ACHN (cell line): ENCODE results near the gene TBK1.
"Not testable (repeated sequence)": the region's sequence is repeated elsewhere in the genome, so short reads cannot be mapped to it uniquely, and the experiment has no call there.

Experiments used
- DNase-seq: peaks from one replicate; pipeline ENCODE4 v3.0.0-alpha.2; 2015
- in situ Hi-C: cut with HindIII; loops from 2 replicates; pipeline ENCODE4 v1.10.0; 2017; ENCODE audit warnings: low sequenced_read_pairs, low pct_ligation_motif_present, low pct_unique_long_range_greater_than_20kb

Gene TBK1

DNA sequence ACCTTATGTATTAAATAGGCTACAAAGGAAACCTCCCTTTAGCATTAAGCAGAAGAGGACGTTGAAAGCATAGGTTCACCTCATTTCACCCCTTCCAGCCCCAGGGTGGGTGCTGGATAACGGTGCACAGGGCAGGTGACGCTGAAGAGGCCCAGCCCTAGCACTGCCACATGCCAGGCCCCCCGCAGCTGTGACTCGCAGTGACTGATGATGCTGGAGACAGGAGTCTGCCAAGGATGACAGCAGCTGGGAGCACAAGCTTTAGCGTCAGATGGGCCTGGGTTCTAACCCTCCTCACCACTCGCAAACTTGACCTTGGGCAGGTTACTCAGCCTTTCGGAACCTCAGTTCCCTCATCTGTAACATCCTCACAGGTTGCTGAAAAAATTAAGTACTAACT lies 76.7 kb downstream of the TBK1 start:
- DNase-seq, result no peak
- in situ Hi-C loops, result no loop called here

DNA sequence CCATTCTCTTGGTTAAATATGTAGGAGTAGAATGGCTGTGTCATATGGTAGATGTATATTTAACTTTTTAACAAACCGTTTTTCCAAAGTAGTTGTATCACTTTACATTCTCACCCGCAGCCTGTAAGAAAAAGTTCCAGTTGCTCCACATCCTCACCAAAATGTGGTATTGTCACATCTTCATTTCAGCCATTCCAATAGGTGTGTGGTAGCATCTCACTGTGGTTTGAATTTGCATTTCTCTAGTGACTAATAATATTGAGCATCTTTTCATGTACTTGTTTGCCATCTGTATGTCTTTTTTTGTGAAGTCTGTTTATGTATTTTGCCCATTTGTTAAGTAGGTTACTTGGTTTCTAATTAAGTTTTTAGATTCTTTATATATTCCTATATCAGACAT lies 78.6 kb downstream of the TBK1 start:
- no peak for DNase-seq
- in situ Hi-C loops, result no loop called here

DNA sequence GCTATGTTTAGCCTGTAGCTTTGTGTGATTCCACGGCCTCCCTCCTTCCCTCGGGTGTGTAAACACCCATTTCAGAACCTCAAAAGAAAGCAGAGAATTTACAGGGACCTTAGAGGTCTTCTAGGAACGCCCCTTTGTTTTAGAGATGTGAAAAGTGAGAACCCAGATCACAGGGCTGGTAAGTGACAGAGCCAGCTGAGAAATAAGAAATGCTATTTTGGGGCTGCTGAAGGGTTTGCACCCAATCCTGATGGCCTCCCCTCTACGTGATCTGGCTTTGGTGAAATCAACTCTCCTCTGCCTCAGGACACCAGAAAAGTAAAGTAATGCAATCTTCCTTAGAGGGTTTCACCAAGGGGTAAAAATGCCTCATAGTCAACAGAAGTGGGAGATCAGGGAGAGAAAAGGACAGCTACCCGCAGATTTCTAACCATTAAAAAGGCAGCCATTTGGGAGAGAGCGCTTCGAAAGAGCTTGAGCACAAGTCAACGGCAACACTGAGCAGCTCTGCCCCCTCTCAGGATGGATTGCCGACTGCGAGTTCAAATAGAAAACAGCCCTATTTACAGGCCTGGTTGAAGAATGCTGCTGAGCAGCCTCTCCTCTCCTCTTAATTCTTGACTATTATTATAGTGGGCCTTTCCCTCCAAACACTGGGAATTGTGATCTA lies 79.9 kb downstream of the TBK1 start:
- no peak for DNase-seq
- in situ Hi-C loops, result no loop called here

DNA sequence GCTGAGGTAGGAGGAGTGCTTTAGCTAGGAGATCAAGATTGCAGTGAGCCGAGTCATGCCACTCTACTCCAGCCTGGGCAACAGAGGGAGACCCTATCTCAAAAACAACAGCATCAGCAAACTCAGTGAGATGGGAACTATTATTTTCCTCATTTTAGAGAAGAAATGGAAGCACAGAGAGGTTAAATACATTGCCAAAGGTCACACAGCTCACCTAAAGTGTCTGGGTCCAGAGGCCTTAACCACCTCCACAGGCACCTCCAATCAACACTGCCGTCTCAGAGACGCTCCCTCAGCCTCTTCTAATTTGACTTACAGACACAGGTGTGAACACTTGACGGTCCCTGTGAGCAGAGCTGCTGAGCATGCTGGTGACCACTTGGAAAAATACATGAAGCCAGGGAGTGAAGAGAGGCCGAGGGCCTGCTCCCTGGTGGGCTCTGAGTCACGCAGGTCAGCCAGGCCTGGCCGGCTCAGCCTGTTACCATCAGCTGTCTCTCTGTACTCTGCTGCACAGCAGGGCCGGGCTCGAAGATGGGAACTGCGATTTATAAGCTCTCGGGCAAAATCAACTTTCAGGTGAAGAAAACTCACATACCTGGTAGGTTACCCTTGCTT lies 80.9 kb downstream of the TBK1 start:
- DNase-seq, result no peak
- in situ Hi-C loops, result no loop called here

DNA sequence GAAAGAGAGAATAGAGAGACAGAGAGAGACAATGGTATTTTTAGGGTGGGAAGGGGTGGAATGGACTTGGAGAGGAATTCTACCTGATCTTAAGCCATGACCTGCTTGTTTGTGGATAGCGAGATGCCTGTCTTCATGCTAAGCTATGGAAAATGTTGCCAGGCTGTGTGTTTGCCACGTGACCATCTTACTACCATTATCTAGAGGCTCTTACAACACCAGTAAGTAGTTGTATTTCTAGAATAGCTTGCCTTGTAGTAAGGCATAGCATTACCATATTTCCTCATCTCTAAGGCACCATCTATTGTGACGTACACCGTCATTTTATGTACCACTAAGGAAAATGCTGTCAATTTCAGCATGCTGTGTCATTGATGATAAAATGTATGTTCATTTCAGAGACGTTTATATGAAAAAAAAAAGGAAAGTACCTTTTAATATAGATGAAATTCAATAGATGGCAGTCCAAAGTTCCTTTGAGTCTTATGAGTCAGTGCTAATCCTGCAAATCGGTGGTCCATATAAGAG lies 82.8 kb downstream of the TBK1 start:
- DNase-seq, result no peak
- in situ Hi-C loops, result no loop called here

DNA sequence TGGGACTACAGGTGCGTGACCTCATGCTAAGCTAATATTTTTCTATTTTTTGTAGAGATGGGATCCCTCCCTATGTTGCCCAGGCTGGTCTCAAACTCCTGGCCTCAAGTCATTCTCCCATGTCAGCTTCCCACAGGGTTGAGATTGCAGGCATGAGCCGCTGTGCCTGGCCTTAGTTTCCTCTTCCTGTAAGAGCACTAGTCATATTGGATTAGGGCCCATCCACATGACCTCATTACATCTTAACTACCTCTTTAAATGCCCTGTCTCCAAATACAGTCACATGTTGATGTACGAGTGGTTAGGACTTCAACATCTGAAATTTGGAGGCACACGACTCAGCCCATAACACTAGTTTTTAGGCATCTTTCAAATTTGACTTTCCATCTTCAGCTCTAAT lies 86.2 kb downstream of the TBK1 start:
- in situ Hi-C loops, result no loop called here
- DNase-seq, result no peak

DNA sequence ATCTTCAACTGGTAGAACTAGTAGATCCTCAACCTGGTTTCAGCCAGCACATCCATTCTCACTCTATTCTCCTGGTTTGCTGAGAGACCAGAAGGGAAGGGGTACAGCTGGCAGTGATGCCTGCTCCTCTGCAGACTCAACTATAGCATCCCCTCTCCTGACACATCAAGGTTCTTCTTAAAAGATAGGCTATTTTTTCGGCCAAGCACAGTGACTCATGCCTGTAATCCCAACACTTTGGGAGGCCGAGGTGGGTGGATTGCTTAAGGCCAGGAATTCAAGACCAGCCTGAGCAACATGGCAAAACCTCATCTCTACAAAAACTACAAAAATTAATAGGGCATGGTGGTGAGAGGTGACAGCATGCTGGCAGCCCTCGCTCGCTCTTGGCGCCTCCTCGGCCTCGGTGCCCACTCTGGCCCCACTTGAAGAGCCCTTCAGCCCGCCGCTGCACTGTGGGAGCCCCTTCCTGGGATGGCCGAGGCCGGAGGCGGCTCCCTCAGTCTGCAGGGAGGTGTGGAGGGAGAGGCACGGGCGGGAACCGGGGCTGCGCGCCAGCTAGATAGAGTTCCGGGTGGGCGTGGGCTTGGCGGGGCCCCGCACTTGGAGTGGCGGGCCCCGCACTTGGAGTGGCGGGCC lies 90.6 kb downstream of the TBK1 start:
- DNase-seq, result peak; percentile 26
- in situ Hi-C loops, result not testable (repeated sequence)

DNA sequence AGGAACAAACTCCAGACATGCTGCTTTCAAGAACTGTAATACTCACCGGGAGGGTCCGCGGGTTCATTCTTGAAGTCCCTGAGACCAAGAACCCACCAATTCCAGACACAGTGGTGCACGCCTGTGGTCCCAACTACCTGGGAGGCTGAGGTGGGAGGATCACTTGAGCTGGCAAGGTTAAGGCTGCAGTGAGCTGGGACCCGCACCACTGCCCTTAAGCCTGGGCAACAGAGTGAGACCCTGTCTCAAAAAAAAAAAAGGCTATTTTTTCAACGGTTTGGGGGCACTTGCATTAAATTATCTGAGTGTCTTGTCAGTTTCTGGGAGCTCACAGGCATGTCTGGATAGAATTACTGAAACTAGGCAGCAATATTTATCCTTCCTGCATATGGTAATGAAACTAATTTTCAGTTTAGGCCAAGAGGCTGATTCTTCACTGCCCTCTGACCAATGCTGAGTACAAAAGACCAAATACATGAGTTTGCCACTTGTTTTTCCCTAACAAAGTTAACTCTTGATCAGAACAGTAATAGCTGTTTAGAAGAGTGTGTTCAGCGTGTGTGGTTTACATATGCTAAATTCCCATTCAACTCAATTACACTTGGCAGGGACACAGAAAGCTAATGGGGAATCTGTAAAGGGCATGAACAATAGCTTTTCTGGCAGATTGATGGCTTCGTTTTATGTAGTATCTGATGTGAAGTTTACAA lies 92.6 kb downstream of the TBK1 start:
- in situ Hi-C loops, result no loop called here
- no peak for DNase-seq

DNA sequence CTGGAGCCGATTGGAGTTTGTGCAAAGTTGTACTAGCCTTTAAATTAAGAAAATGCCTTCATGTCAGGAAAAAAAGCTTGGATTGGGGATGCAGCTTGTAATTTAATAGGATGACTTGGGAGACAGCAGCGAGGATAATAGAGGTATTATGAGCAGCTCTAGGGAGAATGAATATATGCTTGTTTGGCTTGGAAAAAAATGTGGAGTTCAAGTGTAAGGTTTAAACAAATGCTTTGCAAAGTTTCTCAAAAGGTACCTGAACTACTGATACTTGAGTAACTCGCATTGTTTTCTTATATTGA lies 93.1 kb downstream of the TBK1 start:
- in situ Hi-C loops, result no loop called here
- no peak for DNase-seq

DNA sequence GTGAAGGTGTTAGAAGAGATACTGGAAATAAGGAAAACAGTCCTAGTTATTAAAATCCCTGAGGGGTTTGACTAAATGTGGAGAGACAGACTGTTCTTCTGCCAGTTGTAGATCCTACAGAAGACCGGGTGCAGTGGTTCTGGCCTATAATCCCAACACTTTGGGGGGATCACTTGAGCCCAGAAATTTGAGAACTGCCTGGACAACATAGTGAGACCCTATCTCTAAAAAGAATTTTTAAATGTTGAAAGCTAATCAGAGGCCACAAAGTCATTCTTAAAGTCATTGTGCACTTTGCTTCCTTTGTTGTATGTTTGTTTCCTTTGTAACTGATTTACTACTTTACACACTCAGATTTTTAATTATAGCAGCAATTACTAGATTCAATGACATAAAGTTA lies 97.2 kb downstream of the TBK1 start:
- in situ Hi-C loops, result no loop called here
- DNase-seq, result no peak

DNA sequence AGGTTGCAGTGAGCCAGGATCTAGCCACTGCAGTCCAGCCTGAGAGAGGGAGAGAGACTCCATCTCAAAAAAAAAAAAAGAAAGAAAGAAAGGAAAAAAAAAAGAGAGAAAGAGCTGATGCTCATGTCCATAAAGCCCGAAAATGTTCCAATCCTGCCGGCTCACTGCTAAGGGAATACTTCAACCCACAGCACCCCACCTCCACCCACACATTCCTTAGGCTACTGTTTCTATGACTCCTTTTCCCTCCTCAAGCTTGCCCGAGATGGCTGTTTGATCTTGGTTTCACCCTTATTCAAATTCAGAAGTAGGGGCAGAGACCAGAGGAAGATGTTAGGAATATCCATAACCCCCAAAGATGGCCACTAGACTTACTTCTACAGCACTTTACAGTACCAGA lies 98.8 kb downstream of the TBK1 start:
- in situ Hi-C loops, result no loop called here
- DNase-seq, result no peak

DNA sequence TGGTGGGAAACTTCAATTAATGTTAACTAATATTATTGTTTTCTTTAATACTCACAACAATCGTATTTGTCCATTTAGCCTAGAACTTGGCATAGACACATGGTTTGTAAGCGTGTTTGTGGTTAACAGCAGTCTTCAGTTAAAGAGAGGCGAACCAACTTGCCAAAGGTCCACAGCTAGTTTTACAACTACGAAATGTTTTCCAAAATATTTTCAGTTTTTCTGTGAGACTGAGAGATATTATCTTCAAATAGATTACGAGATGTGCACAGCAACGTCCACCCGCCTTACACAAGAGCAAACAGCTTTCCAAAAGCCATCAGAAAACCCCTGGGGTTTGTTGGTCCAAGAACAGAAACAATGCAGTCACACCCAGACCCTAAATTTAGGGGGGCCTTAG lies 99.8 kb downstream of the TBK1 start:
- in situ Hi-C loops, result no loop called here
- no peak for DNase-seq
